GM12892 (cell line): ENCODE data around the gene ZMYND8.

ENCODE experiments used
- POLR2A ChIP-seq: IDR thresholded peaks from 2 replicates; pipeline ENCODE4 v1.6.1; 2011; ENCODE audit warnings: low read depth, low read length, control low read depth
- POLR2AphosphoS5 ChIP-seq: IDR thresholded peaks from 2 replicates; pipeline ENCODE4 v1.6.1; 2011; ENCODE audit warnings: low read depth, low read length, control low read depth
- TAF1 ChIP-seq: IDR thresholded peaks from 2 replicates; pipeline ENCODE4 v1.6.1; 2011; ENCODE audit warnings: low read depth, mild to moderate bottlenecking, control low read depth, low read length, borderline replicate concordance

DNA sequence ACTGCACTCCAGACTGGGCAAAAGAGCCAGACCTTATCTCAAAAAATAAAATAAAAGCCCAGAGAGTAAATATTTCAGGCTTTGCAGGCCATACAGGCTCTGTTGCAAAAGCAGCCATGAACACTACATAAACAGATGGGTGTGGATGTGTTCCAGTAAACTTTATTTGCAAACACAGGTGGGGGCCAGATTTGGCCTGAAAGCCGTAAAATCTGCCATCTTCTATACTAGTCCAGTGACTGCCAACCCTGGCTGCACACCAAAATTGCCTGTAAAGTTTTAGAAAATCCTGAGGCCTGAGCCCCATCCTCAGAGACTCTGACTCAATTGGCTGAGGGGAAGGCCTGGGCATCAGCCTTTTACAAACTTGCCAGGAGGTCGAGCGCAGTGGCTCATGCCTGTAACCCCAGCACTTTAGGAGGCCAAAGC is 103.6 kb downstream of the ZMYND8 start:
- no peak for TF ChIP-seq POLR2A
- TF ChIP-seq POLR2AphosphoS5 = no peak
- no peak for TF ChIP-seq TAF1
